ENCODE data around the gene STX4. TPM values are rescaled to one million over a fixed set of nuclear protein-coding genes. Genes with fewer than 3 reads are reported as not detected.
A peak's percentile ranks its signal among the peaks of the same experiment; 100 is the strongest.

STX4 gene
- total RNA-seq, 1 experiment from 2014 or later, result 32.3 TPM

DNA sequence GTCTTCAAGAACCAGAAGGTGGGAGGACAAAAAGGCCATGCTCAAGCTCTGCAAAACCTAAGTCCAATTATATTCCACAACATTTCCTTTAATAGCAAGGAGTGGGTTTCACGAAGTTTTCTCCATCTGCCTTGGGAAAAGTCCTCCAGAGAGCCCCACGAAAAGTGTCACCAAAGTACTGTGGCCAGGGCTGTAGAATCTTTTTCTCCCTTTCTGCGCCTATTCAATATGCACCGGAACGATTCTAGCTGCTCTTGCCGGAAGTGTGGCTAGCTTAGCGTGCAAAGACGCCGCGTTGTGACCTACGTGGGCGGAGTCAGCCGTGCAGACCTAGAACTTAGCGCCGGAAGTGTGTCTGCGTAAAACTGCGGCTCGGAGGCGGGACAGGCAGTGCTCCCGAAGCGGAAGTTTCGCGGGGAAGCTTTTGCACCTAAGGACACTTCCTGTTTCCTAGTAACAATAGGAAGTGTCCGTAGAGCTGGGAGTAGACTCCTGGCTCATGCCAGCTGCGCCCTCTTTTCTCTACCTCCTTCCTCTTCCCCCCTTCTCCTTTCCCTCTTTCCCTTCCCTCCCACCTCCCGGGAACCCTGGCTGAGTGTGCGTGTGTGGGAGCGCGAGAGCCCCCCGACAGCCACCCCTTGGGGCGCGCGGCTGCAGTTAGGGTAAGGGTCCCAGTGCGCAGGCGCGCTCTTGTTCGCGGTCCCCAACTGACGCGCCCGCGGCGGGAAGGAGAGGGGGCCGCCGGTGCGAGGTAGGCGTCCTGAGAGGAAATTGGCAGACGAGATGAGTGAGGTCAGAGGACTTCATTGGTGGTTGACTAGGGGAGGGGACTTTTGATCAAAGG is 40.8 kb downstream of the STX4 start, which contains the start of the genes ZNF646 and ZNF668:
Gene ZNF646, plus strand, starts transcription at position 453 of the 844 bp plus-strand sequence. CDS start 1,903 bp downstream, outside the sequence.
Gene ZNF668, minus strand, starts transcription at position 271 of the 844 bp plus-strand sequence. CDS start 9,781 bp downstream, outside the sequence.
- H4K91ac ChIP-seq (ENCODE audit: insufficient read length, low read depth, low read length), result peak within 1 kb of the TSS; percentile 82
- peaks cover 19% of the 10 kb centered on the region; the same call in 1 of the 2 replicates for H3K79me2 ChIP-seq (ENCODE audit: insufficient read depth, low read length)
- Mint-ChIP-seq H3K27me3 (ENCODE audit: low read depth) (no peaks in the 10 kb centered on the region), H3K9me3 (no peaks in the 10 kb centered on the region; a peak in 1 of 5 replicates), H3K4me1 (peaks cover 16 to 20% of the 10 kb centered on the region in 2 experiments), H3K27ac (peak within 1 kb of the TSS; percentile 97 to 99 (median 97)), H3K4me3 (peak within 1 kb of the TSS; percentile 92 to 95), H3K36me3 (ENCODE audit: insufficient read depth in 1 of 3, low read depth in 3 of 3) (peaks cover 21 to 31% (median 31%) of the 10 kb centered on the region in 3 experiments; a peak in 6 of 7 replicates)
- peak within 1 kb of the TSS; percentile 92 for H3K9ac ChIP-seq (ENCODE audit: extremely low read depth, insufficient read length, low read length)
- no peak within 1 kb of the TSS for H3K23ac ChIP-seq (ENCODE audit: insufficient read length, low read depth, low read length)
- H2BK20ac ChIP-seq (ENCODE audit: low read depth, low read length, poor library complexity, severe bottlenecking), result no peak within 1 kb of the TSS
- no peaks in the 10 kb centered on the region for H4K20me1 ChIP-seq (ENCODE audit: control insufficient read depth, insufficient read depth, insufficient read length)
- no CpG with 5 or more reads among the region's 48 CpGs for WGBS (ENCODE audit: extremely low coverage, insufficient read length, low lambda C conversion rate)
- peak within 1 kb of the TSS; percentile 98 for H3K14ac ChIP-seq (ENCODE audit: insufficient read depth, low read length)
- no peak within 1 kb of the TSS for H2AK5ac ChIP-seq (ENCODE audit: insufficient read length, low read length)
- peak; percentile 99 for DNase-seq
- H2BK15ac ChIP-seq (ENCODE audit: low read depth, low read length), result no peak within 1 kb of the TSS
- no peak within 1 kb of the TSS for H2AFZ ChIP-seq (ENCODE audit: low read length)
- peaks cover 9% of the 10 kb centered on the region for H3K23me2 ChIP-seq (ENCODE audit: insufficient read length, low read depth, low read length, poor library complexity, severe bottlenecking)
- peak within 1 kb of the TSS; percentile 89 for H3K4me2 ChIP-seq (ENCODE audit: insufficient read depth, insufficient read length, low read length)
- H4K5ac ChIP-seq (ENCODE audit: insufficient read length, low read depth, low read length), result peak within 1 kb of the TSS; percentile 78
- H3T11ph ChIP-seq (ENCODE audit: low read length), result no peak within 1 kb of the TSS
- H3K9me3 ChIP-seq (ENCODE audit: control insufficient read depth, low read depth, low read length), result no peaks in the 10 kb centered on the region
- H4K8ac ChIP-seq (replicated peaks; ENCODE audit: insufficient read length, low read depth, low read length), result no peak within 1 kb of the TSS
- H3K4ac ChIP-seq (ENCODE audit: low read depth, low read length), result no peak within 1 kb of the TSS
- no peak within 1 kb of the TSS for H3K56ac ChIP-seq (ENCODE audit: insufficient read length, low read depth, low read length)
- H3K27ac ChIP-seq (ENCODE audit: insufficient read length, low read depth, low read length), result no peak within 1 kb of the TSS
- peaks cover 7% of the 10 kb centered on the region for H3K79me1 ChIP-seq (ENCODE audit: insufficient read depth, low read depth, low read length, poor library complexity, severe bottlenecking)
- peak within 1 kb of the TSS; percentile 96 for H3K18ac ChIP-seq (ENCODE audit: insufficient read length, low read depth, low read length)
- H2BK5ac ChIP-seq (ENCODE audit: insufficient read length, low read length), result peak within 1 kb of the TSS; percentile 87
- TF ChIP-seq CTCF (conservative IDR thresholded peaks at IDR 0.05), result no peak
- H2BK120ac ChIP-seq (ENCODE audit: low read depth, low read length, poor library complexity, severe bottlenecking), result no peak within 1 kb of the TSS
- H3K27me3 ChIP-seq (ENCODE audit: insufficient read depth, low read length), result no peaks in the 10 kb centered on the region
- H3K4me1 ChIP-seq (ENCODE audit: insufficient read depth, low read length), result no peaks in the 10 kb centered on the region
- no peak within 1 kb of the TSS for H2BK12ac ChIP-seq (ENCODE audit: insufficient read length, low read depth, low read length)
